Muscle of arm (tissue), 12 donors: ENCODE measurements around the gene MAN1B1. TPM values are rescaled to one million over a fixed set of nuclear protein-coding genes. Genes with fewer than 3 reads are reported as not detected.

ENCODE experiments used
- DNase-seq: peaks from one replicate; pipeline ENCODE4 v3.0.0-alpha.2; 2013
- polyA plus RNA-seq, 12 donors: library from polyadenylated mRNA; unstranded; fragments of 120-200 nt; gene quantifications; one replicate each; pipeline ENCODE4 v1.2.1, GENCODE V29; 2013; ENCODE audit not compliant: insufficient read length in 12 of 12

MAN1B1 gene
- polyA plus RNA-seq, 12 donors: 34.2 to 65.1 (median 37.7) TPM; not detected in 1

GRCh38 chr9:137067860-137068538 lies 18.8 kb upstream of the MAN1B1 start:
- peak; percentile 76 for DNase-seq

GRCh38 chr9:137068539-137069507 lies 18.0 kb upstream of the MAN1B1 start:
- no peak for DNase-seq

GRCh38 chr9:137069508-137070091 lies 17.2 kb upstream of the MAN1B1 start:
- no peak for DNase-seq

- peak; percentile 84 for DNase-seq
Observed at GRCh38 chr9:137070201-137070905, 16.4 kb upstream of the MAN1B1 start, which contains the start of gene SAPCD2. Gene SAPCD2, minus strand, starts transcription at chr9:137070557. Its CDS starts 97 bp downstream, at chr9:137070460.

- DNase-seq: no peak
Observed at GRCh38 chr9:137070906-137071275, 15.9 kb upstream of the MAN1B1 start.

GRCh38 chr9:137071282-137071681 lies 15.5 kb upstream of the MAN1B1 start:
- no peak for DNase-seq

- DNase-seq: no peak
Observed at GRCh38 chr9:137073992-137074399, 12.8 kb upstream of the MAN1B1 start.

DNA sequence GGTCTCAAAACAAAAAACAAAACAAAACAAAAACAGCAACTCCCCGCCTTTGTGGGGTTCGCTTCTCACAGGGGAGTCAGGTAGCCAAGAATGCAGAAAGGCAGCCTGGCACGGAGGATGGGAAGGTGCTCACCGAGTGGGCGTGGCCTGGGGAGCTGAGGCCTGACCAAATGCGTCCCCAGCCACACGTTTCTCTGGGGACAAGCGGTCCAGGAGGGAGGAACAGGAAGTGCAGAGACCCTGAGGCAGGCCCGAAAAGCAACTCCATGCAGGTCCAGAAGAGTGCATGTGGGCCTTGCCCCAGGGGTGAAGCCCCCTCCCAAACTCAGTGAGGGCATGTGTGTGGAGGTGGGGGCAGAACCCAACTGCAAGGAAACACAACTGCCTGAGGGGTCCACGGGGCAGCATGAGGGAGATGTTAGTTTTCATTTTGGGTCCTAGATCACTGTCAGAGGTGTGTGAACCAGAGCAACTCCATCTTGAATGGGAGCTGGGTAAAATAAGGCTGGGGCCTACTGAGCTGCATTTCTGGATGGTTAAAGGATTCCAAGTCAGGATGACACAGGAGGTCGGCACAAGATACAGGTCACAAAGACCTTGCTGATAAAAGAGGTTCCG lies 12.0 kb upstream of the MAN1B1 start:
- DNase-seq: no peak

DNA sequence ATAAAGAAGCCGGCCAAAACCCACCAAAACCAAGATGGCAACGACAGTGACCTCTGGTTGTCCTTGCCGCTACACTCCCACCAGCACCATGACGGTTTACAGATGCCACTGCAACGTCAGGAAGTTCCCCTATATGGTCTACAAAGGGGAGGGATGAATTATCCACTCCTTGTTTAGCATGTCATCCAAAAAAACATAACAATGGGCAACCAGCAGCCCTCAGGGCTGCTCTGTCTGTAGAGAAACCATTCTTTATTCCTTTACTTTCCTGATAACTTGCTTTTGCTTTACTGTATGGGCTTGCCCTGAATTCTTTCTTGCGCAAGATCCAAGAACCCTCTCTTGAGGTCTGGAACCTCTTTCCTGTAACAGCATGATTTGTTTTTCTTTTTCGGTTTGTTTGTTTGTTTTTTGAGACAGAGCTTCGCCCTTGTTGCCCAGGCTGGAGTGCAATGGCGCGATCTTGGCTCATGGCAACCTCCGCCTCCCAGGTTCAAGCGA lies 11.5 kb upstream of the MAN1B1 start:
- DNase-seq: no peak

DNA sequence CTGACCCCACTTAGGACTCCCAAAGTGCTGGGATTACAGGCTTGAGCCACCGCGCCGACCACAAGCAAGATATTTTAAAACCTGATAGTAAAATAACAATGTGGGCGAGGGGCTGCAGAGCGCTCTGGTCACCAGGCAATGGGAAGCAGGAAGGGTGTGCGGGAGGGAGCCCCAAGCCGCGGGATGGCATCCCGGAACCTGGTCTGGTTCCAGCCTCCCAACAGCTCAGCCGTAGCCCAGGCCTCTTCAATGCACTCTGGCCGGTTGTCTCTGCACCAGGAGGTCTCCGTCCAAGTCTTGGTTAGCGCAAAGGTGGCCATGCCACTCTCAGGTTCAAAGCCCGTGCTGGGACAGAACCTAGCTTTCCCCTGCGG lies 10.2 kb upstream of the MAN1B1 start:
- DNase-seq: no peak

DNA sequence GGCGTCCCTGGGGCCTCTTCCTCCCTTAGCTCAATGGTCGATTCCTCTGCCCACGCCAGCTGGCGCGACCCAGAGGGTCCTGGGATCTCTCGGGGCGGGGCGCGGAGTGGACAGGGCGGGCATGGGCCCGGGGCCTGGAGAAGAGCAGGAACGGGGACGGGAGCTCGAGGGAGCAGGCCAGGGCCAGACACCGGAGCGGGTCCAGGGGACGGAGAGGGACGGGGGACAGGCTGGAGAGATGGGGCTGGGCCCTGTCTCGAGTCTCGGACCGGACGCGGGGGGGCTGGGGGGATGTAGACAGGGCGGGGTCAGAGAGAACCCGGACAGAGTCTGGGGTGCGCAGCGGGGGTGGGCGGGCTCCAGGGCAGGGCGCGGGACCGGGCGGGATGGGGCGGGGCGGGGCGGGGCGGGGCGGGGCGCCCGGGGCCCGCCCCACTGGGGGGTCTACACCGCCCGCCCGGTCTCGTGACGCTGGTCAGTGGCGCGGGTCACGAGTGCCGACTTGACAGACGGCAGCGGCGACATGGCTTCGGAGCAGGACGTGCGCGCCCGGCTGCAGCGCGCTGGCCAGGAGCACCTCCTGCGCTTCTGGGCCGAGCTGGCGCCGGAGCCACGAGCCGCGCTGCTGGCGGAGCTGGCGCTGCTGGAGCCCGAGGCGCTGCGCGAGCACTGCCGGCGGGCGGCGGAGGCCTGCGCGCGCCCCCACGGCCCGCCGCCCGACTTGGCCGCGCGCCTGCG lies 9.6 kb upstream of the MAN1B1 start, which contains the start of gene UAP1L1:
Gene UAP1L1 (plus strand): TSS at position 508 of the 738 bp plus-strand sequence. CDS start 16 bp downstream, at position 524.
- no peak for DNase-seq

DNA sequence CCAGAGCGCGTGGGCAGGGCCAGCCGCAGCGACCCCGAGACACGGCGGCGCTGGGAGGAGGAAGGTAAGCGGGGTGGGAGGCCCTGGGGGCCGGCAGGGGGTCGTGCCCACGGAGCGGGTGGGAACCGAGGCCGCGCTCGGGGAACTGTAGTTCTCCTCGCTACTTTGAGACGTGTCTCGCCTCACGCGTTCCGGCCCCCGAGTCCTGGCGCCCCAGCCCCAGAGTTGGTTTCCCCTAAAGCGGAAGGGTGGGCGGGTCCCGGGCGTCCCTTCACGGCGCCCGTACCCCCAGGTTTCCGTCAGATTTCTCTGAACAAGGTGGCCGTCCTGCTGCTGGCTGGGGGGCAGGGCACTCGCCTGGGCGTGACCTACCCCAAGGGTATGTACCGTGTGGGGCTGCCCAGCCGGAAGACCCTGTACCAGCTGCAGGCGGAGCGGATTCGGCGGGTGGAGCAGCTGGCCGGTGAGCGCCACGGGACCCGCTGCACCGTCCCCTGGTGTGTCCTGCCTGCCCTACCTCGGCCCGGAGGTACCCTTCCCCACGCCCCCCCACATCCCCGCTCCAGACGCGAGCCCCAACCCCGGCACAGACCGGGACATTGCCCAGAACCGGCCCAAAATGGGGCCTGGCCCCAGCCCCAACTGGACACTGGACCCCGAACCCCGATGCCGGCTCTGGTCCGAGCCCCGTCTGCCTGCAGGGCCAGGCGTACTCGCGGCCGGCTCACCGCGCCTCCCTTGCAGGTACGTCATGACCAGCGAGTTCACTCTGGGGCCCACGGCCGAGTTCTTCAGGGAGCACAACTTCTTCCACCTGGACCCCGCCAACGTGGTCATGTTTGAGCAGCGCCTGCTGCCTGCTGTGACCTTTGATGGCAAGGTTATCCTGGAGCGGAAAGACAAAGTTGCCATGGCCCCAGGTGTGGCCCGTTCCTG lies 8.8 kb upstream of the MAN1B1 start:
- DNase-seq: no peak

DNA sequence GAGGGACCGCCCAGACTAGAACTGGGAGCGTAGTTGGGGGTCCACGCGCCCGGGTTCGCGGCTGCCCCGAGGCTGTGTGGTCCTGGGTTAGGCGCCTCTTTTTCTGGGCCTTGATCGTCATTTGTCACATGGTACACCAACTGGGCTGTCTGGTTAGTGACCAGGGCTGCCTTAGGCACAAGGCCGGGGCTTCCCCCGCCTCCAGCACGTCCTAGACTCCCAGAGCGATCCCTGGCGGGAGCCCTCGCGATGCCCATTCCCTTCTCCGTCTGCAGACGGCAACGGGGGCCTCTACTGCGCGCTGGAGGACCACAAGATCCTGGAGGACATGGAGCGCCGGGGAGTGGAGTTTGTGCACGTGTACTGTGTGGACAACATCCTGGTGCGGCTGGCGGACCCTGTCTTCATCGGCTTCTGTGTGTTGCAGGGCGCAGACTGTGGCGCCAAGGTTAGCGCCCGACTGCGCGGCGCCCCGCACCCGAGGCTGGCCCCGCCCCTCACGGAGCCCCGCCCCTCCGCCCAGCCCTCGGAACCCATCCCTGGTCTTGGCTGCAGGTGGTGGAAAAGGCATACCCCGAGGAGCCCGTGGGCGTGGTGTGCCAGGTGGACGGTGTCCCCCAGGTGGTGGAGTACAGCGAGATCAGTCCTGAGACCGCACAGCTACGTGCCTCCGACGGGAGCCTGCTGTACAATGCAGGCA lies 7.9 kb upstream of the MAN1B1 start:
- no peak for DNase-seq

DNA sequence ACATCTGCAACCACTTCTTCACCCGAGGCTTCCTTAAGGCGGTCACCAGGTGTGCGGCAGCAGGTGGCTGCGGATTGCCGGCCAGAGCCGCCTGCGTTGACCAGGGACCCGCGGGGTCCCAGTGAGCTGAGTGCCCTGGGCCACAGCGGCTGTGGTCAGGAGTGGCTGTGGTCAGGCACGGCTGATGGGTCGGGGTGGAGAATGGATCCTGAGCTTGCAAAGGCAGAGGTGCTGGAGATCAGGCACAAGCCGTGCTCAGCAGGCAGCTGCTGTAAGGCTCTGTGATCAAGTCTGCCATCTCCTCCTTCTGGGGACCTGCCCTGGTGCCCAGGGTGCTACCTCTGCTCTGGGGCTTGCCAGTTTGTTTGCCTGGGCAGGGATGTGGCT lies 7.4 kb upstream of the MAN1B1 start:
- DNase-seq: no peak

GRCh38 chr9:137080260-137081122 lies 6.3 kb upstream of the MAN1B1 start:
- DNase-seq: no peak

- DNase-seq: no peak
Observed at GRCh38 chr9:137082222-137082924, 4.4 kb upstream of the MAN1B1 start.

GRCh38 chr9:137082925-137083290 lies 3.9 kb upstream of the MAN1B1 start:
- no peak for DNase-seq
